Osteoblast (primary cell): Measurements from ENCODE around the gene RAET1L. TPM values are rescaled to one million over a fixed set of nuclear protein-coding genes. Genes with fewer than 3 reads are reported as not detected.

Experiments used
- DNase-seq: peaks from one replicate; pipeline ENCODE4 v3.0.0; 2011; ENCODE audit warnings: low spot score, mixed read lengths; ENCODE audit not compliant: insufficient read length; ENCODE audit errors: missing footprints
- H2AFZ ChIP-seq: 2 replicates; pipeline ENCODE4 v1.6.0; 2011; ENCODE audit warnings: mild to moderate bottlenecking, low read length
- H3K27ac ChIP-seq: 2 replicates; pipeline ENCODE4 v1.5.1; 2011; ENCODE audit warnings: mild to moderate bottlenecking, low read depth, low read length, moderate library complexity
- H3K27me3 ChIP-seq: 2 replicates; pipeline ENCODE4 v1.6.0; 2012; ENCODE audit warnings: mild to moderate bottlenecking, control low read depth, inconsistent platforms, low read length, moderate library complexity; ENCODE audit not compliant: insufficient read depth
- H3K36me3 ChIP-seq: 2 replicates; pipeline ENCODE4 v1.5.1; 2011; ENCODE audit warnings: mild to moderate bottlenecking, low read length, control low read depth, moderate library complexity; ENCODE audit not compliant: insufficient read depth
- H3K4me1 ChIP-seq: 2 replicates; pipeline ENCODE4 v1.5.1; 2011; ENCODE audit warnings: mild to moderate bottlenecking, low read length, control low read depth, moderate library complexity; ENCODE audit not compliant: insufficient read depth
- H3K4me2 ChIP-seq: 2 replicates; pipeline ENCODE4 v1.6.0; 2011; ENCODE audit warnings: mild to moderate bottlenecking, low read length; ENCODE audit not compliant: insufficient read depth
- H3K4me3 ChIP-seq: fragments of 200-600 bp; sonication (generic); 3 replicates; pipeline ENCODE4 v1.5.1; 2012; ENCODE audit warnings: mild to moderate bottlenecking, low read length, inconsistent platforms; ENCODE audit not compliant: insufficient read depth
- H3K79me2 ChIP-seq: 2 replicates; pipeline ENCODE4 v1.6.0; 2012; ENCODE audit warnings: mild to moderate bottlenecking, low read length, control low read depth, inconsistent platforms; ENCODE audit not compliant: insufficient read depth
- H3K9me3 ChIP-seq: 2 replicates; pipeline ENCODE4 v1.5.1; 2011; ENCODE audit warnings: low read depth, low read length, control low read depth
- H4K20me1 ChIP-seq: 2 replicates; pipeline ENCODE4 v1.6.0; 2012; ENCODE audit warnings: mild to moderate bottlenecking, low read length, control low read depth; ENCODE audit not compliant: insufficient read depth
- total RNA-seq: library from RNA; depleted of rRNA; stranded (reverse); fragments of >200 nt; gene quantifications from 2 replicates; pipeline ENCODE4 v1.2.3, GENCODE V29; 2012
- TF ChIP-seq, protein P1 (sequence below): IDR thresholded peaks from 2 replicates; pipeline ENCODE4 v1.5.1; 2011; ENCODE audit warnings: mild to moderate bottlenecking, low read depth, low read length, moderate library complexity; ENCODE audit errors: extremely low read depth

The RAET1L gene
- total RNA-seq, 1 donor, result not detected

DNA sequence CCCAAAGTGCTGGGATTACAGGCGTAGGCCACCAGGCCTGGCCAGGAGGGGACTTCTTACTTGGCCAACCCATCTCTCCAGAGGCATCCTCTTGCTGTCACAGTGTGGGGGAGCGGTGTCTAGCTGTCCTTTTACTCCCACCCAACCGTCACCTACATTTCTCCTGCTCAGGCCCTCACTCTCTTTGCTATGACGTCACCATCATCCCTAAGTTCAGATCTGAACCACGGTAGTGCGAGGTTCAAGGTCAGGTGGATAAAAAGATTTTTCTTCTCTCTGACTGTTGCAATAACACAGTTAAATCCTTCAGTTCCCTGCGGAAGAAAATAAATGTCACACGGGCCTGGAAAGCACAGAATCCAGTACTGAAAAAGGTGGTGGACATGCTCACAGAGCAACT is 7.3 kb upstream of the RAET1L start:
- Histone ChIP-seq H3K79me2 (no peaks in the 10 kb centered on the region), H4K20me1 (no peaks in the 10 kb centered on the region), H3K36me3 (no peaks in the 10 kb centered on the region), H3K27ac (no peak overlapping the region), H3K9me3 (no peaks in the 10 kb centered on the region), H2AFZ (no peak overlapping the region), H3K4me2 (no peak overlapping the region), H3K27me3 (peaks cover 54% of the 10 kb centered on the region), H3K4me3 (no peak overlapping the region), H3K4me1 (no peaks in the 10 kb centered on the region)
- DNase-seq, result no peak
- TF ChIP-seq, protein P1, sequence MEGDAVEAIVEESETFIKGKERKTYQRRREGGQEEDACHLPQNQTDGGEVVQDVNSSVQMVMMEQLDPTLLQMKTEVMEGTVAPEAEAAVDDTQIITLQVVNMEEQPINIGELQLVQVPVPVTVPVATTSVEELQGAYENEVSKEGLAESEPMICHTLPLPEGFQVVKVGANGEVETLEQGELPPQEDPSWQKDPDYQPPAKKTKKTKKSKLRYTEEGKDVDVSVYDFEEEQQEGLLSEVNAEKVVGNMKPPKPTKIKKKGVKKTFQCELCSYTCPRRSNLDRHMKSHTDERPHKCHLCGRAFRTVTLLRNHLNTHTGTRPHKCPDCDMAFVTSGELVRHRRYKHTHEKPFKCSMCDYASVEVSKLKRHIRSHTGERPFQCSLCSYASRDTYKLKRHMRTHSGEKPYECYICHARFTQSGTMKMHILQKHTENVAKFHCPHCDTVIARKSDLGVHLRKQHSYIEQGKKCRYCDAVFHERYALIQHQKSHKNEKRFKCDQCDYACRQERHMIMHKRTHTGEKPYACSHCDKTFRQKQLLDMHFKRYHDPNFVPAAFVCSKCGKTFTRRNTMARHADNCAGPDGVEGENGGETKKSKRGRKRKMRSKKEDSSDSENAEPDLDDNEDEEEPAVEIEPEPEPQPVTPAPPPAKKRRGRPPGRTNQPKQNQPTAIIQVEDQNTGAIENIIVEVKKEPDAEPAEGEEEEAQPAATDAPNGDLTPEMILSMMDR, result no peak

GRCh38 chr6:150030611-150031010 is 5.3 kb upstream of the RAET1L start:
- Histone ChIP-seq H2AFZ (no peak overlapping the region), H3K4me1 (peaks cover 2% of the 10 kb centered on the region), H3K79me2 (no peaks in the 10 kb centered on the region), H3K36me3 (no peaks in the 10 kb centered on the region), H3K4me3 (no peak overlapping the region), H3K27me3 (peaks cover 55% of the 10 kb centered on the region), H3K27ac (no peak overlapping the region), H3K4me2 (no peak overlapping the region), H3K9me3 (no peaks in the 10 kb centered on the region), H4K20me1 (no peaks in the 10 kb centered on the region)
- DNase-seq, result no peak
- TF ChIP-seq, protein P1, result no peak

GRCh38 chr6:150029749-150030148 is 4.4 kb upstream of the RAET1L start:
- peaks cover 55% of the 10 kb centered on the region for H3K27me3 ChIP-seq
- DNase-seq, result no peak
- no peak overlapping the region for H3K4me2 ChIP-seq
- H2AFZ ChIP-seq, result no peak overlapping the region
- H4K20me1 ChIP-seq, result no peaks in the 10 kb centered on the region
- H3K79me2 ChIP-seq, result no peaks in the 10 kb centered on the region
- H3K4me3 ChIP-seq, result no peak overlapping the region
- no peak overlapping the region for H3K27ac ChIP-seq
- H3K9me3 ChIP-seq, result no peaks in the 10 kb centered on the region
- TF ChIP-seq, protein P1, result no peak
- H3K4me1 ChIP-seq, result peaks cover 9% of the 10 kb centered on the region
- H3K36me3 ChIP-seq, result no peaks in the 10 kb centered on the region

- no peaks in the 10 kb centered on the region for H4K20me1 ChIP-seq
- H3K4me1 ChIP-seq, result peaks cover 9% of the 10 kb centered on the region
- H3K27ac ChIP-seq, result no peak overlapping the region
- H3K9me3 ChIP-seq, result no peaks in the 10 kb centered on the region
- H2AFZ ChIP-seq, result no peak overlapping the region
- H3K79me2 ChIP-seq, result no peaks in the 10 kb centered on the region
- peaks cover 54% of the 10 kb centered on the region for H3K27me3 ChIP-seq
- H3K4me2 ChIP-seq, result no peak overlapping the region
- TF ChIP-seq, protein P1, result no peak
- no peaks in the 10 kb centered on the region for H3K36me3 ChIP-seq
- DNase-seq, result no peak
- no peak overlapping the region for H3K4me3 ChIP-seq
Observed at GRCh38 chr6:150029276-150029675, 3.9 kb upstream of the RAET1L start.
